Thyroid gland (tissue), 4 donors: Measurements from ENCODE around the gene SCN8A. TPM values are rescaled to one million over a fixed set of nuclear protein-coding genes. Genes with fewer than 3 reads are reported as not detected.

Experiments
- DNase-seq, 2 donors: peaks; one replicate each; pipeline ENCODE4 v3.0.0-alpha.2; 2019
- H3K27ac ChIP-seq, 3 donors: fragments of 200-600 bp; sonication (generic); 1 replicate in 2 of 3; 2 replicates in 1 of 3; pipeline ENCODE4 v1.5.1; 2016 to 2019; ENCODE audit warnings: mild to moderate bottlenecking in 1 of 3, moderate library complexity in 1 of 3
- H3K27me3 ChIP-seq: fragments of 200-600 bp; sonication (generic); one replicate; pipeline ENCODE4 v1.5.1; 2019
- H3K36me3 ChIP-seq, 2 donors: fragments of 200-600 bp; sonication (generic); one replicate each; pipeline ENCODE4 v1.5.1; 2016 to 2019
- H3K4me1 ChIP-seq, 2 donors: fragments of 200-600 bp; sonication (generic); one replicate each; pipeline ENCODE4 v1.5.1; 2017 to 2019
- H3K4me3 ChIP-seq, 3 donors: fragments of 200-600 bp; sonication (generic); replicated peaks in 1 of 3; 1 replicate in 2 of 3; 2 replicates in 1 of 3; pipeline ENCODE4 v1.5.1; 2016; ENCODE audit warnings: mild to moderate bottlenecking in 1 of 3
- H3K9me3 ChIP-seq: fragments of 200-600 bp; sonication (generic); one replicate; pipeline ENCODE4 v1.5.1; 2017
- POLR2A ChIP-seq, 2 donors: fragments of 450-650 bp; IDR thresholded peaks; one replicate each; pipeline ENCODE4 v1.6.1; 2017; ENCODE audit warnings: antibody characterized with exemption in 2 of 2, mild to moderate bottlenecking in 2 of 2, moderate library complexity in 1 of 2
- whole genome bisulfite sequencing, 2 donors: methylation state at CpG; one replicate each; pipeline ENCODE4 v1.1.5; 2017; 5-methylcytosine and 5-hydroxymethylcytosine counted together
- intact Hi-C: fragments of 100-400 bp; cut with DNase I; formaldehyde crosslinking; loops from one replicate; pipeline ENCODE4 v1.15.1; 2023
- total RNA-seq, 4 donors: library from RNA; depleted of rRNA; stranded (reverse); fragments of >200 nt; gene quantifications; one replicate each; pipeline ENCODE4 v1.2.3, GENCODE V29; 2016
- TF ChIP-seq, protein P1 (sequence below), 6 experiments: fragments of 200-600 bp in 3 of 6; fragments of 450-650 bp in 3 of 6; sonication (generic) in 3 of 6; IDR thresholded peaks; one replicate each; pipeline ENCODE4 v1.5.1; 2016 to 2019; ENCODE audit warnings: antibody characterized with exemption in 6 of 6, mild to moderate bottlenecking in 2 of 6, inconsistent platforms in 1 of 6, moderate library complexity in 1 of 6

Gene SCN8A
- total RNA-seq, 4 donors from 2014 or later = 0.89 to 3.7 (median 1.3) TPM

DNA sequence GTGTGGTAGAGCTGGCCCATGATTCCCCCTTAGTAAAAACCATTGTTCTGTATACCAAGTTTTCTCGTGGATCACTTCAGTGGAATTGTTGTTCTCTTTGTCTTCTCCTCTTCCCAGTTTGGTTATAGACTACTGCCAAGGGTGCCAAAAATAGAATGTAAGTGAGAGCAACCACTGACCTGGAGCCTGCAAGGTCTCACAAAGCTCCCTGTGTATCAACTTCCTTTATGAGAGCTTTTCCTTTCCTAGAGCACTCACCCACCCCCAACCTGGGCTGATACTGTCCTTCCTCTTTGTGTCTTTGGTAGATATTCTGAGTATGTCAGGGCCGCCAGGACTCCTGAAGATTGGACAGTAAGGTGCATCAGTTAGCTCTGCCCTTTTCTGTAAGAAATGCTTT, 101.0 kb downstream of the SCN8A start:
- intact Hi-C loops = no loop called here
- no peaks in the 10 kb centered on the region for H3K9me3 ChIP-seq
- 73 to 74% methylated on average over 2 of the region's 2 CpGs for WGBS, 2 donors
- H3K27ac ChIP-seq = no peak overlapping the region
- DNase-seq = no peak
- no peaks in the 10 kb centered on the region for H3K36me3 ChIP-seq
- H3K27me3 ChIP-seq = no peaks in the 10 kb centered on the region
- no peak for TF ChIP-seq POLR2A (IDR thresholded peaks at IDR 0.05)
- TF ChIP-seq, protein P1, sequence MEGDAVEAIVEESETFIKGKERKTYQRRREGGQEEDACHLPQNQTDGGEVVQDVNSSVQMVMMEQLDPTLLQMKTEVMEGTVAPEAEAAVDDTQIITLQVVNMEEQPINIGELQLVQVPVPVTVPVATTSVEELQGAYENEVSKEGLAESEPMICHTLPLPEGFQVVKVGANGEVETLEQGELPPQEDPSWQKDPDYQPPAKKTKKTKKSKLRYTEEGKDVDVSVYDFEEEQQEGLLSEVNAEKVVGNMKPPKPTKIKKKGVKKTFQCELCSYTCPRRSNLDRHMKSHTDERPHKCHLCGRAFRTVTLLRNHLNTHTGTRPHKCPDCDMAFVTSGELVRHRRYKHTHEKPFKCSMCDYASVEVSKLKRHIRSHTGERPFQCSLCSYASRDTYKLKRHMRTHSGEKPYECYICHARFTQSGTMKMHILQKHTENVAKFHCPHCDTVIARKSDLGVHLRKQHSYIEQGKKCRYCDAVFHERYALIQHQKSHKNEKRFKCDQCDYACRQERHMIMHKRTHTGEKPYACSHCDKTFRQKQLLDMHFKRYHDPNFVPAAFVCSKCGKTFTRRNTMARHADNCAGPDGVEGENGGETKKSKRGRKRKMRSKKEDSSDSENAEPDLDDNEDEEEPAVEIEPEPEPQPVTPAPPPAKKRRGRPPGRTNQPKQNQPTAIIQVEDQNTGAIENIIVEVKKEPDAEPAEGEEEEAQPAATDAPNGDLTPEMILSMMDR (IDR thresholded peaks at IDR 0.05) = no peak
- H3K4me3 ChIP-seq = no peak overlapping the region
- H3K4me1 ChIP-seq = no peaks in the 10 kb centered on the region

DNA sequence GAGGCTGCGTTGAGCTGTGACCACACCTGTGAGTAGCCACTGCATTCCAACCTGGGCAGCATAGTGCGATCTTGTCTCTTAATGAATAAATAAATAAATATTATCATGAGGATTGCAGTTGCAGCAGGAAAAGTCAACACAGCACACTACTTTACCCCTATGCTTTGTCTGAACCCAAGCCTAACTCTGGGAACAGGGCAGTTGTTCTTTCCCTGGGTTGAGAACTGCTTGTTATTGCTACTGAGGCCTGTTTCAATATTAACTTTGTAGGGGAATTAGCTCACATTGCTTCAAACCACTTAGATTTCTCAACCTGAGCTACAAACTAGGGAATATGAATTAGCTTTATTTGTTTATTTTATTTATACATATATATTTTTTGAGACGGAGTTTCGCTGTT, 102.5 kb downstream of the SCN8A start:
- H3K4me1 ChIP-seq = no peaks in the 10 kb centered on the region
- H3K9me3 ChIP-seq = no peaks in the 10 kb centered on the region
- no peak overlapping the region for H3K4me3 ChIP-seq
- no peak for DNase-seq
- H3K36me3 ChIP-seq = no peaks in the 10 kb centered on the region
- WGBS, 2 donors = 95 to 96% methylated on average over 4 of the region's 4 CpGs
- no peak for TF ChIP-seq POLR2A (IDR thresholded peaks at IDR 0.05)
- TF ChIP-seq, protein P1 (IDR thresholded peaks at IDR 0.05) = no peak
- H3K27ac ChIP-seq = no peak overlapping the region
- no peaks in the 10 kb centered on the region for H3K27me3 ChIP-seq
- intact Hi-C loops = no loop called here

DNA sequence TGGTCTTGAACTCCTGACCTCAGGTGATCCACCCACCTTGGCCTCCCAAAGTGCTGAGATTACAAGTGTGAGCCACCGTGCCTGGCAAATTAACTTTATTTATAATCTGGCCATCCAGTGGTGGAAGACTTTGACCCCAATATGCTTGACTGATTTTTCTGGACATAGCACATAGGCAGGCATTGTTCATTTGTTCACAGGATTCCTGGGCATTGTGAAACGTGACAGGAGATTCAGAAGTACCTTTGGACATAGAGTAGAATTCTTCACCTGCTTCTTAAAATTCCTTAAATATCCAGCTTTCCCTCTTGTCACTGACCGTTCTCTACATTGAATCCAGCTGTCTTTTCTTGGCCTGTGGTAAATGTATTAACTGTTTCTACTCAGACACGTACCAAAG, 103.1 kb downstream of the SCN8A start:
- WGBS, 2 donors = 80% methylated on average over 4 of the region's 4 CpGs
- H3K4me1 ChIP-seq = no peaks in the 10 kb centered on the region
- no peak for DNase-seq
- H3K9me3 ChIP-seq = no peaks in the 10 kb centered on the region
- no peak overlapping the region for H3K27ac ChIP-seq
- H3K36me3 ChIP-seq = no peaks in the 10 kb centered on the region
- no peak for TF ChIP-seq POLR2A (IDR thresholded peaks at IDR 0.05)
- TF ChIP-seq, protein P1 (IDR thresholded peaks at IDR 0.05) = no peak
- intact Hi-C loops = no loop called here
- H3K27me3 ChIP-seq = no peaks in the 10 kb centered on the region
- H3K4me3 ChIP-seq = no peak overlapping the region

DNA sequence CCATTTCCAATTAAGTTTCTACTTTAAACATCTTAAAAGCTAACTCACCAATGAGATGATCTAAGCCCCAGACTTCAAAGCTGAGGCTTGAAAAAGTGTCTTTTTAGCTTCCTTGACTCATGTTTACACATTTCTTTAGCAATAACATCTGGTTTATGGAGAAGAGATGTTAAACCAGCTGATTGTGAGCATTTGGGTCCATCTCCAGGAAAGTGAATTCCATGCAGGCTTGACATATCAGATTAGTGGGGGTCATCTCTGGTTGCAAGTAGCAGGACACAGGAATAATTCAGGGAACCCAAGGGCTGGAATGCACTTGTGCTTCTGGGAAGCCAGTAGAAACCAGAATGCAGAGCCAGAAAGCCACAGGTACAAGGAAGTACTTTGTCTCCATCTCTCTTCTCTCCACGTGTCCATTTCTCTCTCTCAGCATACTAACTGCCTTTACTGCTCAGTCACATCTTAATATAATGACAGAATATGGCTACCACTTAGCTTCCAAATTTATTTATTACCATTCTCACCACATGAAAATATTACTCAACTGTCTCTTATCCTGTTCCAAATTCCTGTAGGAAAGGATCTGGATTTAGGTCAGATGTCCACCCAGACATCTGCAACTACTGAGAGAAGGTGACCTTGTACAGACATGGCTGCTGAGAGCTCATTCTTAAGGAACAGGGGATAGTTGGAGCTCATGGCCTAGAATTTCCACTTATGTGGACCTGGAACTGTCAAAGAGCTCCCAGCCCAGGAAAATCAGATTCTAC, 104.4 kb downstream of the SCN8A start:
- Histone ChIP-seq H3K4me3 (no peak overlapping the region), H3K36me3 (no peaks in the 10 kb centered on the region), H3K27ac (no peak overlapping the region), H3K9me3 (no peaks in the 10 kb centered on the region), H3K4me1 (no peaks in the 10 kb centered on the region), H3K27me3 (no peaks in the 10 kb centered on the region)
- intact Hi-C loops = no loop called here
- WGBS, 2 donors = 74 to 76% methylated on average over 1 of the region's 1 CpG
- no peak for DNase-seq
- no peak for TF ChIP-seq POLR2A (IDR thresholded peaks at IDR 0.05)
- TF ChIP-seq, protein P1 (IDR thresholded peaks at IDR 0.05) = no peak

DNA sequence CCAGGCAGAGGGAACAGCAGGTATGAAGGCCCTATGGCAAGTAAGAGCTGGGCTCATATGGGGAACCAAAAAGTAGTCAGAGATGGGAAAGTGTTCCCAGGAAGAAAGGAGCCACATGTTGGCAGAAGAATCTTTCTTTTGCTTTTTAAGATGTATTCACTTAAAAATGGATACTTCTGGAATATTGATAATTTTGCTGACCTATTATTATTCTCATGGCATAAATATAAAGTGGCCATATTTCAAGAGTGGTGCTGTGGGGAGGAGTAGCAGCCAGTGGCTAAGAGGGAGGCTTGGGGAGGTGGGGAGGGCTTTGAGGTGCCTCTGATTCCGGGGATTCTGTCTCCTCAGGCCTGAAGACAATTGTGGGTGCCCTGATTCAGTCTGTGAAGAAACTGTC, 108.2 kb downstream of the SCN8A start:
- Histone ChIP-seq H3K4me1 (no peaks in the 10 kb centered on the region), H3K27ac (no peak overlapping the region), H3K4me3 (no peak overlapping the region), H3K36me3 (no peaks in the 10 kb centered on the region), H3K27me3 (no peaks in the 10 kb centered on the region), H3K9me3 (no peaks in the 10 kb centered on the region)
- TF ChIP-seq POLR2A (IDR thresholded peaks at IDR 0.05) = no peak
- TF ChIP-seq, protein P1 (IDR thresholded peaks at IDR 0.05) = no peak
- WGBS, 2 donors = 88 to 96% methylated on average over 1 of the region's 1 CpG
- DNase-seq = no peak
- intact Hi-C loops = no loop called here
